ENCODE results near the gene BTNL3. TPM values are rescaled to one million over a fixed set of nuclear protein-coding genes. Genes with fewer than 3 reads are reported as not detected.
A peak's percentile ranks its signal among the peaks of the same experiment; 100 is the strongest.

Gene BTNL3
- total RNA-seq, 4 donors from 2014 or later, result 0.17 TPM; not detected in 3

- intact Hi-C loops (cut with DNase I; ENCODE audit: low total_unique reads), result no loop called here
- in situ Hi-C loops (cut with MboI; ENCODE audit: low sequenced_read_pairs in 4 of 4), result no loop called here
- Histone ChIP-seq H3K4me1 (no peaks in the 10 kb centered on the region), H3K27me3 (no peaks in the 10 kb centered on the region), H3K9me3 (no peaks in the 10 kb centered on the region), H3K4me3 (no peak overlapping the region), H3K27ac (no peak overlapping the region), H3K36me3 (no peaks in the 10 kb centered on the region)
- TF ChIP-seq POLR2A (IDR thresholded peaks at IDR 0.05), result no peak
- no peak for TF ChIP-seq CTCF (IDR thresholded peaks at IDR 0.05 in 4 of 5, conservative IDR thresholded peaks at IDR 0.05 in 1 of 5)
- no peak for DNase-seq
- no peak for ATAC-seq
Measured at GRCh38 chr5:181036816-181037364, 48.2 kb downstream of the BTNL3 start.

GRCh38 chr5:181037365-181037861 lies 48.8 kb downstream of the BTNL3 start:
- DNase-seq, result no peak
- Histone ChIP-seq H3K36me3 (no peaks in the 10 kb centered on the region), H3K27me3 (no peaks in the 10 kb centered on the region), H3K4me3 (peak overlapping the region in 1 of 4 donors; percentile 13), H3K9me3 (no peaks in the 10 kb centered on the region), H3K27ac (peak overlapping the region in 2 of 4 donors; percentile 77 to 80), H3K4me1 (no peaks in the 10 kb centered on the region)
- peak; percentile 23 to 56 for ATAC-seq
- in situ Hi-C loops (cut with MboI; ENCODE audit: low sequenced_read_pairs in 4 of 4), result no loop called here
- no peak for TF ChIP-seq CTCF (IDR thresholded peaks at IDR 0.05 in 4 of 5, conservative IDR thresholded peaks at IDR 0.05 in 1 of 5)
- TF ChIP-seq POLR2A (IDR thresholded peaks at IDR 0.05), result peak; percentile 51 to 81
- intact Hi-C loops (cut with DNase I; ENCODE audit: low total_unique reads), result no loop called here

- H3K36me3 ChIP-seq, result no peaks in the 10 kb centered on the region
- intact Hi-C loops (cut with DNase I; ENCODE audit: low total_unique reads), result no loop called here
- no peak for ATAC-seq
- peak overlapping the region in 3 of 4 donors; percentile 69 to 80 (median 77) for H3K27ac ChIP-seq
- in situ Hi-C loops (cut with MboI; ENCODE audit: low sequenced_read_pairs in 4 of 4), result no loop called here
- TF ChIP-seq CTCF (IDR thresholded peaks at IDR 0.05 in 4 of 5, conservative IDR thresholded peaks at IDR 0.05 in 1 of 5) (no peak), POLR2A (IDR thresholded peaks at IDR 0.05) (no peak)
- no peaks in the 10 kb centered on the region for H3K9me3 ChIP-seq
- H3K27me3 ChIP-seq, result no peaks in the 10 kb centered on the region
- no peaks in the 10 kb centered on the region for H3K4me1 ChIP-seq
- DNase-seq, result no peak
- H3K4me3 ChIP-seq, result peak overlapping the region in 3 of 4 donors; percentile 42 to 55 (median 43)
Measured at GRCh38 chr5:181039471-181039870, 50.8 kb downstream of the BTNL3 start.

GRCh38 chr5:181039931-181040630 lies 51.4 kb downstream of the BTNL3 start, which contains the start of gene BTNL9:
BTNL9 (plus strand) TSS chr5:181040266; CDS start chr5:181045490, 5,224 bp downstream.
- DNase-seq (no peak), ATAC-seq (no peak)
- TF ChIP-seq CTCF (IDR thresholded peaks at IDR 0.05 in 4 of 5, conservative IDR thresholded peaks at IDR 0.05 in 1 of 5), result no peak
- no peak for TF ChIP-seq POLR2A (IDR thresholded peaks at IDR 0.05)
- in situ Hi-C loops (cut with MboI; ENCODE audit: low sequenced_read_pairs in 4 of 4) (no loop called here), intact Hi-C loops (cut with DNase I; ENCODE audit: low total_unique reads) (loop anchor here (5.0 kb wide), 1 partner anchor 248 kb away; no protein-coding TSS in a partner anchor)
- Histone ChIP-seq H3K36me3 (no peaks in the 10 kb centered on the region), H3K4me3 (peak within 1 kb of the TSS; percentile 5 to 55 (median 42)), H3K27ac (peak within 1 kb of the TSS; percentile 60 to 80 (median 73)), H3K9me3 (no peaks in the 10 kb centered on the region), H3K27me3 (no peaks in the 10 kb centered on the region), H3K4me1 (no peaks in the 10 kb centered on the region)

Data from gastrocnemius medialis (tissue), 4 donors.